Breast epithelium (tissue), 3 donors: Measurements from ENCODE around the gene FNDC3B.

Experiments used
- CTCF ChIP-seq, 3 donors: fragments of 450-650 bp; IDR thresholded peaks; one replicate each; pipeline ENCODE4 v1.5.1; 2016 to 2017; ENCODE audit warnings: antibody characterized with exemption in 3 of 3, mild to moderate bottlenecking in 3 of 3, moderate library complexity in 3 of 3
- POLR2A ChIP-seq: fragments of 450-650 bp; IDR thresholded peaks from one replicate; pipeline ENCODE4 v1.6.1; 2016; ENCODE audit warnings: antibody characterized with exemption, mild to moderate bottlenecking, moderate library complexity
- POLR2AphosphoS5 ChIP-seq, 3 donors: sonication (generic); formaldehyde crosslinking; IDR thresholded peaks; one replicate each; pipeline ENCODE4 v1.6.1; 2017; ENCODE audit warnings: antibody characterized with exemption in 3 of 3

DNA sequence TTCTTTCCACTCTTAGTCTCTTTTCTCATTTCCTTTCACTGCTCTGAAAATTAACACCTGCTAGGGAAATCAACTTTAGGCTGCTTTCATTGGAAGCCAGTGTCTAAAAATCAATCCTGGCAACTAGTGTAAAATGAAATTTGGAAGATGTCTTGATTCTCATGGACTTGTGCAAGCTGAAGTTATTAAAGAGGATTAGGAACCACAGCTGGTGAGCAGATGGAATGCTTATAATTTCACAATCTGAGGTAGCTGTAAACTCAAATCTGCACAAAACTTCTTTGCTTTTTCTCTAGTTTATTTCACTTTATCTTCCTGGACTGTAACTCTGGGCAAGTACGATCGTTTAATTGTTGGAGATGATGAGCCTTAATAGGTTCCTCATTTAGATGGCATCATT, 233.3 kb downstream of the FNDC3B start:
- TF ChIP-seq POLR2A (no peak), CTCF (IDR thresholded peaks at IDR 0.05) (no peak), POLR2AphosphoS5 (IDR thresholded peaks at IDR 0.05) (no peak)
